Activated gamma-delta T cell (primary cell): ENCODE data around the gene APAF1.

ENCODE experiments used
- DNase-seq: peaks from one replicate; lab custom pipeline; 2025; lab: John Stamatoyannopoulos, UW

Gene APAF1

DNA sequence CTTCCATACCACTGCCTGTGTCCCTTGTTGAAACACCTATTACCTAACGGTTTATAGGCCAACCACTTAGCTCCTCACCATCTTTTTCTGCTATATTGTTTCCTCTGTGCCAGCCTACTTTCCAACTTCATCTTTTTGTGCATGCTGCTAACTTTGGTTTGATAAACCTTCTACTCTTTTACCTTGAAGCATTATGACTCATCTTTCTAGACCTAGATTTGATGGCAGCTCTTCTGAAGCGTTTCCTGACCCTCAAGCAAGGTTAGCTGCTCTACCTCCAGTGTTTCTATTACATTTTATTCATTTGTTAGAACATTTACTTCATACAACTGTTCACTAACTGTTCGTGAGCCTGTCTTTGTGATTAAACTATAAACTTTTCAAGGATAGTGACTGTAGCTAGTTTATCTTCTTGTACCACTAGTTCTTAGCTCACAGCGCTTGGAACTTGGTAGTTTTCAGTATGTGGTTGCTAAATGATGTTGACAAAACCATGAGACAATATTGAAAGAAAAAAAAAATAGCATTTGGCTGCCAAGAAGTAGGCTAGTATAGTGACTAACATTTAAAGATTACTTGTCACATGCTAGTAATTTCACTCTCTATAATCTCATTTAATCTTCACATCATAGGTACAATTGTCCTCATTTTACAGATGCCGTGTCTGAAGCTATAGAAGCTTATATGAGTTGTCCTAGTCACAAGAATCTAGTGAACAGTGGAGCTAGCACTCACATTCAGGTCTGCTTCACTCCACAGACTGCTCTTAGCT, 79.5 kb downstream of the APAF1 start:
- DNase-seq = no peak

DNA sequence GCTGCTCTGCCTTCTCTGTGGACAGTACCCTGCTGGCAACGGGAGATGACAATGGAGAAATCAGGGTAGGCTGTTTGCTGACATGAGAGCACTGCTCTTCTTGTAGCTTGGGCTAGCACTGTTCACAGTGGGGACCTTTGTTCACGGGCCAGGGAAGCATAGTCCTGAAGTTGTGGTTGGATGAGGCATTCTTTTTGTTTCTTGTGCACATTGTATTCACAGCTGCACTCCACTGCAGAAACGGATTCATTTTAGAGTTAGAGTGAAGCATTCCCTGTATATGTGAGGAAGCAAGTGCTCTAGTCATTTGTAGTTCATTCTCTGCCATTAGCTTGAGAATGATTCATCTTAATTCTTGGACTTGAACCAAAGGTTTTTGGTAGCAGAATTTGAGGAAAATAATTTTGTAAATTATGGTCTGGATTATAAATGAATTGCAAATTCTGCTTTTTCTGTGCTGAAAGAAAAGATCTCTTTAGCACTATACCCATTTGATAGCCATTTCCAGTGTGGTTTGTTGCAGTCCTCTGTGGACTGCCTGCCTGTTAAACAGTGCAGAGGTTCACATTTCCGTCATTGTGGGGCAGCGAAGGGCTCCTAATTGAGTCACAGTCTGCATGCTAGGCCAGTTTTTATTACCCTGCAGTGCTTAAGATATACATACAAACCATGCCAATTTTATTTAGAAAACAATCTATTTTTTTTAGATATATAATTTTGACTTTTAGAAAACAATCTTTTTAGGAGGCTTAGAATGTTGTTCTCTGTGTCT, 80.6 kb downstream of the APAF1 start:
- no peak for DNase-seq

DNA sequence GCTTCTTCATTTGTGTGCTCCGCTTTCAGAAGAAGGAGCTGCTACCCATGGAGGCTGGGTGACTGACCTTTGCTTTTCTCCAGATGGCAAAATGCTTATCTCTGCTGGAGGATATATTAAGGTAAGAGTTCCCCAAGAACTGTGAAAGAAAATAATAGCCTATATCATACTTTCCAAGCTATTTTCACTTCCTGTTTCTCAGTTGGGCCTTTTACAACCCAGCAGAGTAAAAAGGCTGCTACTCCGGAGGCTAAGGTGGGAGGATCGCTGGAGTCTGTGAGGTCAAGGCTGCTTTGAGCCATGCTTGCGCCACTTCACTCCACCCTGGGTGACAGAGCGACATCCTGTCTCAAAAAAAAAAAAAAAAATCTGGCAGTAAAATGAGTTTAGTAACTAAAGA, 82.1 kb downstream of the APAF1 start:
- no peak for DNase-seq

DNA sequence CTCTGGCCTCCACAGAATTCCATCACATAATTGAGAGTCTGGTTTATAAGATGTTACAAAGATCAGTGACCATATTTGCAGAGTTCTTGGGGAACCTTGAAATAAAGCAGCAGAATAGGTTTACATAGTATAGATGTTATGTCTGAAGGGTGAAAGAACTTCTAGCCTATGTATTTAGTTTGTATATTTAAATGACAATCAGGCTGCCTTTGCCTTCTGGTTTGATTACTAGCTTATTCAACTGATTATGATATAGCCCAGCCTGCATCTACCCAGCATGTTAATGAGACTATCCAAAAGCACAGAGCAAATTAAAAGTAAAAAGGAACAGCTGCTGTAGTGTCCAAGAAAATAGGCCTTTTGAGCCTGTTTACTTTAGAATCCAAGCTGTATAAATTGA, 85.3 kb downstream of the APAF1 start:
- no peak for DNase-seq

DNA sequence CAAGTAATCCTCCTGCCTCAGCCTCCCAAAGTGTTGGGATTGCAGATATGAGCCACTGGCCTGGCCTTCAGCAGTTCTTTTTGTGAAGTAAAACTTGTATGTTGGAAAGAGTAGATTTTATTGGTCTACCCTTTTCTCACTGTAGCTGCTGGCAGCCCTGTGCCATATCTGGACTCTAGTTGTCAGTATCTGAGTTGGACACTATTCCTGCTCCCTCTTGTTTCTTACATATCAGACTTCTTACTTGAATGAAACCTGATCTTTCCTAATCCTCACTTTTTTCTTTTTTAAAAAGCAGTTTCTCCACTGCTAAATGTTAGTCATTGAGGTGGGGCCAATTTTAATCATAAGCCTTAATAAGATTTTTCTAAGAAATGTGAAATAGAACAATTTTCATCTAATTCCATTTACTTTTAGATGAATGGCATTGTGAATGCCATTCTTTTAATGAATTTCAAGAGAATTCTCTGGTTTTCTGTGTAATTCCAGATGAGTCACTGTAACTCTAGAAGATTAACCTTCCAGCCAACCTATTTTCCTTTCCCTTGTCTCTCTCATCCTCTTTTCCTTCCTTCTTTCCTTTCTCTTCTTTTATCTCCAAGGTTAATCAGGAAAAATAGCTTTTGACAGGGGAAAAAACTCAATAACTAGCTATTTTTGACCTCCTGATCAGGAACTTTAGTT, 88.7 kb downstream of the APAF1 start:
- no peak for DNase-seq

DNA sequence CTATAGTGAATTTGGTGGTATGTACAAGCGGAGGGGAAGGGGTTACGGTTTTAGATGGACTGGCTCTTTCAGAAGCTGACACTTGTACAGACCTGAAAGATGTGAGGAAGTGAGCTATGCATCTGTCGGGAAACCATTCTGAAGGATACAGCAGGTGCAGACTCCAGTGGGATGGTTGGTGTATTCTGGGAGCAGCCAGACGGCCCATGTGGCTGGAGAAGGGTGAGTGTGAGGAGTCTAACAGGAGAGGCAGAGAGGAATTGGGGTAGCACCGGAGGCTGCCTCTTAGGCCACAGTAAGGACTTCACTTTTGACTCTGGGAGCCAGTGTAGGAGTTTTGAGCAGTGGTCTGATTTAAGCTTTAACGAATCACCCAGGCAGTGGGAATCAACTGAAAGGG, 90.7 kb downstream of the APAF1 start:
- no peak for DNase-seq

DNA sequence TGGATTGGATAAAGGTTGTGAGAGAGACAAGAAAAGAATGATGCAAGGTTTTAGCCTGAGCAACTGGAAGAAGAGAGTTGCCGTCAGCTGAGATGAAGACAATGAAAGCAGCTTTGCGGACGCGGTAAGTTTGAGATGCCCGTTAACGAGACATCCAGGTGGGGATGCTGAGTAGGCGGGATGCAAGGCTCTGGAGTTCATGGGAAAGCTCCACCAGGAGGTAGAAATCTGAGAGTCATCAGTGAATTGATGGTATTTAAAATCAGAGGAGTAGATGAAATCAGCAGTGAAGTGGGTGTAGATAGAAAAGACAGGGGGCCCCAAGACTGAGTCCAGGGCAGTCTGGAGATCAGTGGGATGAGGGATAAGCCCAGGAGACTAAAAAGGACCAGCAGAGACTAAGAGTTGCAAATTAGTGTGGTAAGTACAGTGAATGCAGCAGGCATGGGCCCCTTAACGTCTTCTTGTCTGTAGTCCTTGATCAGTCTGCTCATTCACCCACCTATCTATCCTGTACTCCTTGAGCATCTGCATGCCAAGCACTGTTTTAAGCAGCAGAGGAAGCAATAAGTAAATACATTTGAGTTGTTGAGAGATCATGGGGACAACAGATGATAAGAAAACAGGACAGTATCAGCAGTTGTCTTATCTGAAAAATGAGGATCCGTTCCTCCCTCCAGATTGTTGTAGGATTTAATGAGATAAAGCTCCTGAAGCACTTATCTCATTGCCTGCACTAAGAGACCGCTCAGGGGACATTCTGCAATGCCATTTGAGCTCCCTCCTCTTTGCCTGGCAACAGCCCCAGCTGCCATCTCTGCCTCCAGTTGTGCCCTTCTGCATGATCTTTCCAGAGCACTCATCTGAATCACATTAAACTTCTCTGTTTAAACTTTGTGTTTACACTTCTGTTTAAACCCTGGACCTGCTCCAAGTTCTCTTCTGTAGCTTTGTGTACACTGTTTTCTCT, 91.5 kb downstream of the APAF1 start:
- no peak for DNase-seq

DNA sequence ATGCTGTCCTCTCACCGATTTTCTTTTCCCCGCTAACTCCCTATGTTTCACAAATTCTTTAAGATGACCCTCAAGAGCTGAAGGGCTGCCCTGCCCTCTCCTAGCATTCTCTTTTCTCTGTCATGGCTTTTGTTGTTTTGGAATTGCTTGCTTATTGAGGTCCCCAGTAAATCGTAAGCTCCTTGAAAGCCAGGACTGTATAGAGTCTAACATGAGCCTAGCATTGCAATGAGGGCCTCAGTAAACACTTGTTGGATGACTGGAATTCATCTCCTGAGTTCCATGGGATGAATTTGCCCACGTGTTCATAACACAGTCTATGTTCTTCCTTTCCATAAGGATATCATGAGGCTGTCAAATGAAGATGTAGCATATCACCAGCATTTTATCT, 92.2 kb downstream of the APAF1 start:
- DNase-seq = no peak

DNA sequence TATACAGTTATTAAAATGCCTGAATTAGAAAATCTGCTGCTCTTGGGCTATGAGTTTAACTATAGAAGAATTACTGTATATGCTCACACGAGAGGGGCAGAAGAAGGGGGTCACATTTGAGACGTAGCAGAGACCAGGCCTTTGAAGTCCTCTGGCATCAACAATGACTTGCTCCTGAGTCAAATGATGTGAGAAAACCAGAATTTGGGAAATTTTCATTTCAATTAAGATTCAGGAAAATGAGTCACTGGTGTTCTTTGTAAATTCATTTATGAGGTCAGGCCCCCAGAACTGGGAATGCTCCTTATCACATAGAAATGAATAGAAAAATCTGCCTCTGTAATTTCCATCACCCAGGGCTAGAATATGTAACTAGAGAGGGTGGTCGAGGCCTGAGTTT, 92.9 kb downstream of the APAF1 start:
- no peak for DNase-seq

DNA sequence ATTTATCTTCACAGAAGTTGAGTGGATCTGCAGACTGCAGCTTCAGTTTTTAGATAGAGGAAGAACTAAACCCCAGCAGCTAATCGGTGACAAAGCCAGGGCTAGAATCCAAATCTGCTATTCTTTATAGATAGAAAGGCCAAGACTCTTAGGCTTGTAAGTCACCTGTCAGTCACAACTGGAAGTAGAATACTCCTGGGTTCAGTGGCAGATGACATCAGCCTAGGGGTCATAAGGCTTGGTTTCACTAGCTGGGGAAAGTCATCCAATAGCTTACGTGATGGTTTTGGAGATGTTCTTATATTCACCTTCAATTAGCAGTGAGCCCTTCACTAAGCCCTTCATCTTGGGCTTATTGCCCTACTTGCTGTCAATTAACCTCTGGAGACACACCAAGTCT, 93.4 kb downstream of the APAF1 start:
- no peak for DNase-seq

DNA sequence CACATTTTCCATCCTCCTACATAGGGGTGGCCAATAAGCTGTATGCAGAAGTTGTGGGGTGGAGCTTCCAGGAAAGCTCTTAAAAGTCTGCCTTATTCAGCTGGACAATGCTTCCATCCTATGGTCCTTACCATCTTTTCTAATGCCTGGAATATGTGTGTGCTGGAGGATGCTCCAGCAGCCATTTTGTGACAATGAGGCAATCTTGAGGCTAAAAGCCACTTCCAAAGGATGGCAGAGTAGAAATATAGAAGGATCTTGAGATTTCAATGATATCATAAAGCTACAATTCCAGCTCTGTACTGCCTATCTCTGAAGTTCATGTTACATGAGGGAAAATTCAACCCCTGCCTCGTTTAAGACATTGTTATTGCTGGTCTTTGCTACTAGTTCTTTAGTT, 95.7 kb downstream of the APAF1 start:
- no peak for DNase-seq

DNA sequence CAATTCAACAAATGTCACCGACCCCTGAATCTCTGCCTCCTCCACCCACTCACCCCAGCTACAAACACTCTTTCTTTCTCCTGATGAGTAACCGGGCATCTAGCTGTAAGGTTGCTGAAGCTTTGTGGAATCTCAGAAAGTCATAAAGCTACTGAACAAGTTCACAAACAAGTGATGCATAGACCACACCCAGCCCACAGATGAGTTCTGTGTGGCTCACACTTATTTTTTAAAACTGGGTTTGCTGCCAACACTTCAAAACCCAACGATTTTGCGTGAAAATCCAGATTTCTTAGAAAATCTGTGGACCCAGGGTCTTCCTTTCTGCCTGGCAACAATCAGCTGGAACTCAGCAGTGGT, 96.1 kb downstream of the APAF1 start:
- DNase-seq = no peak

DNA sequence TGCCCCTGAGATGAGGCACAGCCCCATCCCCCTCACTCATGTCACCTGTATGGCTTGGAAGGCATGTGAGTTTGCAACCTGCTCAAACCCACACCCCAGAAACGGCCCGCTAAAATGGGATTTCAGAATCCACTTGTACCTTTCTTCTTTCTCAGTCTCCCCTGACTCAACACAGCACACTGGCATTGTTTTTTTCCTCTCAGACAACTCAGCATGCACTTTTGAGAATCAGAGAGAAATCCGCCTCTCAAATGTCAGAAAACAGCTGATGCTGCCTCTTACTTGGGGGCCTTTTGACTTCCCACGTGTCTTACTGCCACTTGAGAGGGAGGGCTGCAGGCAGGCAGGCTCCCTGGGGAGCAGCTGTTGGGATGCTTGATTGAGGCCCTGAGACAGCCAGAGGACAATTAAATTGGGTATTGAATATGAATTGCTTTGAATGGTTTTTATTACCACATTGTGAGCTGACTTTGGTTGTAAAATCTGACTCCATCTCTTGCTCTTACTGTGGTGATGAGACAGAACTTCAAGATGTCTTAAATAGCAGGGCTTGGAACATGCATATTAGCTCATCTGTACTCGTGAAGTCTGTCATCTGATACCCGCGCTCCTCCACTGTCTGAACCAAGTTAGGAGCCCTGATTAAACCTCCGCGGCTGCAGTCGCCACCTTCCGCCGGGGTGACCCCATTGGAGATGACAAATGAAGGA, 96.6 kb downstream of the APAF1 start:
- no peak for DNase-seq

DNA sequence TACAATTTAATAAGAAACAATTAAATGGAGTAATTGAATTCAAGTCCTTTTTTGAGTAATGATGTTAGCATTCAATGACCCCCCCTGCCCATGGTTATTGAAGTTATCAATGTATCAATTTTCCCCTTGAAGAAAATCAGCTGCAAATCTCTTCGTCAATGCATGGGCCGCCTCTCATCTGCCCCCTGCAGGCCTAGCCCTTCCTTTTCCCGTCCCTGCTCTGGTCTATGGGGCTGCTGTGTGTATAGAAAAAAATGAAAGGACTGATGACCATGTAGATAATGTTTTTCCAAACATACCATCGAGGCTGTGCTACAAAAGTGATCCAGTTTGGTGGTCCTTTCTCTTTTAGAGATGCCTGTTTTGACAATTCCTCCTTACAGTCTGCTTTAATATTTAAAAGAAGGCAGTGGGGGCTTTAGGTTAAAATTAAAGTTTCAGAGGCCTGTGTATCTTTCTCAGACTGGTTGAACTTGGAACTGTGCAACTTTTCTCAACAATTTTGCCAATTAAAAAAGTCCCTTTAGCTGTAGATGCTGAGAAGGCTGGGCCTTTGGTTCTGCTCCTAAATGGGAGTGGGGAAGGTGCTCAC, 98.4 kb downstream of the APAF1 start:
- DNase-seq = no peak

DNA sequence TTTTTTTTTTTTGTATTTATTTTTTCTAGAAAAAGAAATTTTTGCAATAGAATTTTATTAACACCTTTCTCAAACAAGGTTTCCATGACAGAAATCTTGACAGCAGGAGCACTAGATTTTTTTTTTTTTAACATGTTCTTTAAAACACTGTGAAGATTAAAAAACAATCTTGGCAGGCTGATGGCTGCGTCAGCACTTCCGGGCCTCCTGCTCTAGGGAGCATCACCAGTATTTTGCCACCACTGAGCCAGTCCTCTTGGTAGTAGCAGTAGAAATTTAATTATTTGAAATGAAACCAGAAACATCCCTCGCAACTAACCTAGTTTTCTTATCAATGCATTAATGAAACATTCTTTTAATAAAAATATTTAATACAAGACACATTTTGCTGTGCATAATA, 99.6 kb downstream of the APAF1 start:
- no peak for DNase-seq

DNA sequence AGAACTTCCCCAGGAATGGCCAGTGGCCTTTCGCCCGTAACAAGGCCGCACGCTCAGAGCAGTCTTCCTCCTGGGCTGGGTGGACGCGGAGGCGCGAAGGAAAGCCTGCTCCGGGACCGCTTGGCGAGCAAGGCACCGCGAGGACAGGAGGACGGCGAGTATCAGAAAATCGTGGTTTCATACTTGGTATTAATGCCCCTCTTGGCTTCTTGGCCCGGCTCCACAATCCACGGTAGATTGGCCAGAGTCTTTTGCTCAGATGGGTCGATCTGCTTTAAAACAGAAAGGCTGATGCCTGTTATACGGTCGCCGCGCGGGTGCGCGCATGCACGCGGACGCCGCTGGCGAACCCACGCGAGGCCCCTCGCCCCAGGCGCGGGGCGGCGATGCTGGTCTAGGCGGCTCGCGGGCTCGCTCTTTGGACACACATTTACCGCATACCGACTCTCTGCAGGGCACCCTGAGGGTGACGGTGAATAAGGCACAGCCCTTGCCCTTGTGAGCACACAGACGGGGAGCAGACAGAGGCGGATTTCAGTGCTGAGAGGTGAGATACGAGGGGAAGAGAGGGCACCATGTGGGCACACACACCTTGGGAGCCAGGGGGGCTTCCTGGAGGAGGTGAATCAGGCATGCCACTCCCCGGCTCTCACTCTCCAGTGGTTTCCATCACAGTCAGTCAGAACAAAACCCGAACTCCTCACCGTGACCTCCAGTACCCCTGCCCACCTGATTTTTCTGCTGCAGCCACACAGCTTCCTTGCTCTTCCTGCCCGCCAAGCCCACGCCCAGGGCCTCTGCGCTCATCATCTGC, 100.7 kb downstream of the APAF1 start:
- no peak for DNase-seq

DNA sequence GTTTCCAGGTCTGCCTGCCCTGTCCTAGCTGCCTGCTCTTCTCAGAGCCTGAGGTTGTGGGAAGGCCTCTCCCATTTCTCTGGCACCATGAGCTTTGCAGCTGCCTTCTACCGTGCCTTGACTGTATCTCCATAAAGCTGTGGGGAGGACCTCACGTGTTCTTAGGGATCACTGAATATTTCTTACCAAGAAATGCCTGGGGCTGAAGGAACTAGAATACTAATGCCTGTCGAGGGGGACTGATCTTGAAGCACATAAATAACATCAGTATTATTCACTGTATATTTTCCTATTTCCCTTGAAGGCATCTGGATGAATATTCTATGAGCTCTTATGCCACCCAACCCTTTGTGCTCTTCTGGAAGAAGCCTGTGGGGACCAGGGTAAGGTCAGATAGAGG, 103.4 kb downstream of the APAF1 start:
- no peak for DNase-seq

DNA sequence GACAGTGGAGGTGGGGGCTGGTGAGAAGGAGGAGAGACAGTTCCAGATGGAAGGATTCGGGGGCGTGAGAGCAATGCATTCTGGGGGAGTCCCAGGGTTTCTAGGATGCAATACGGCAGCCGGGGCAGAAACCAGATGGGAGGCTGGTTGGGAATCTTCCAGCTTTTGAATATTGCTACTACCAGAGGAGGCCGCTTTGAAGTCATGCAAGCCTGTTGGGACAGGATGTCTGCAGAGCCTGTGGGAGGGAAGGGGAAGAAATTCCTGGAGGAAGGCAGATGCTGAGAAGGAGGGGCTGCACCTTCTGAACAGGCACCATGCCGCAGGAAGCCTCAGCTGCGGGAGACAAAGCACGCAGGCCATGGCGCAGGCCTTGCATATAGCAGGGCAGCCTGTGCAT, 105.4 kb downstream of the APAF1 start:
- no peak for DNase-seq

DNA sequence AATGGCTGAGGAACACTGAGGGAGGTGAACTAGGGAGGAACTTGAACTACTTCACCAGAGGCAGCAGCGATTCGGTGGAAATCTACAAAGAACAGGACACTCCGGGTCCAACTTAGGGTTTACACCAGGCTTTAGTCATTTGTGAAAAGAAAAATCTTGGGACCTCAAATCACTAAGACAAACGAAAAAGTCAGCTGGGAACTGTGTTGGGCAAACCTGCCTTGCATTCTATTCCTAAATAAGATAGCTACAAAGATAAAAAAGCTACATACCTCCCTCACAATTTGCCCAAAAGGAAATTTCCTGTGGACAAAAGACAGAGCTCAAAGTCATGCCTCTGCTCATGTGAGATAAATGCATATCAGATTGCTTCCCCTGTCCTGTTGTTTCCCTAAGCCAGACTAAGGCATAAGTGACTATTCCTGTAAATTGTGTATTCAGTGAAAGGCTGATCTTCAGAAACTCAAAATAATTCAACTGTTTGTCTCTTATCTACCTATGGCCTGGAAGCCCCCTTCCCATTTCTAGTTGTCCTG, 106.6 kb downstream of the APAF1 start:
- no peak for DNase-seq

DNA sequence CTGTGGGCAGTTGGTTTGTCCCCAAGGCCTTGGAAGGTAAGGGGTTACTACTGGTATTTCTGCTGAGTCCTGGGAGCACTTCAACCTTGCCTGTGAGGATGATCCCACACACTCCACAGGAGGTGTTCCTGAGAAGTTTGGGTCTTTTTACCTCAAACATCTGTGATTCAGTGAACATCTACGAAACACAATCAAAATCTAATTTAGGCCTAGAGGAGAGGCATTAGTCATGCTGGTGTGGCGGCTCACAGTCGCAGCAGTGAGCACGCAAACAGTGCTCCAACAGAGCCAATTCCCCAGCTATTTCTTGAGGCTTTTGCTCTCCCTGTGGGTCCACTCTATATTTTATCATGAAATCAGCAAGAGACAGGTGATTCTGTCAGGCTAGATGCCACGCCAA, 107.6 kb downstream of the APAF1 start:
- DNase-seq = no peak
